H54 (cell line): ENCODE data around the gene EXOSC7.
A peak's percentile ranks its signal among the peaks of the same experiment; 100 is the strongest.

Source experiments
- DNase-seq: peaks from one replicate; pipeline ENCODE4 v3.0.0; 2011; ENCODE audit warnings: low spot score, mixed read lengths; ENCODE audit not compliant: insufficient read length
- FAIRE-seq: peaks from 3 replicates; lab custom pipeline; 2011; peaks lifted over from hg19 to GRCh38; lab: Jason Lieb, UNC
- POLR2A ChIP-seq: IDR thresholded peaks from 2 replicates; pipeline ENCODE4 v1.6.1; 2011; ENCODE audit warnings: low read depth, mild to moderate bottlenecking, low read length

The EXOSC7 gene

GRCh38 chr3:45054196-45054857 is 78.3 kb downstream of the EXOSC7 start:
- DNase-seq (no peak), FAIRE-seq (no peak)
- TF ChIP-seq POLR2A, result no peak

- FAIRE-seq, result peak; percentile 20
- no peak for DNase-seq
- TF ChIP-seq POLR2A, result no peak
Observed at GRCh38 chr3:45055032-45055410, 79.0 kb downstream of the EXOSC7 start.

GRCh38 chr3:45055411-45056143 is 79.5 kb downstream of the EXOSC7 start:
- TF ChIP-seq POLR2A, result no peak
- FAIRE-seq (no peak), DNase-seq (no peak)

DNA sequence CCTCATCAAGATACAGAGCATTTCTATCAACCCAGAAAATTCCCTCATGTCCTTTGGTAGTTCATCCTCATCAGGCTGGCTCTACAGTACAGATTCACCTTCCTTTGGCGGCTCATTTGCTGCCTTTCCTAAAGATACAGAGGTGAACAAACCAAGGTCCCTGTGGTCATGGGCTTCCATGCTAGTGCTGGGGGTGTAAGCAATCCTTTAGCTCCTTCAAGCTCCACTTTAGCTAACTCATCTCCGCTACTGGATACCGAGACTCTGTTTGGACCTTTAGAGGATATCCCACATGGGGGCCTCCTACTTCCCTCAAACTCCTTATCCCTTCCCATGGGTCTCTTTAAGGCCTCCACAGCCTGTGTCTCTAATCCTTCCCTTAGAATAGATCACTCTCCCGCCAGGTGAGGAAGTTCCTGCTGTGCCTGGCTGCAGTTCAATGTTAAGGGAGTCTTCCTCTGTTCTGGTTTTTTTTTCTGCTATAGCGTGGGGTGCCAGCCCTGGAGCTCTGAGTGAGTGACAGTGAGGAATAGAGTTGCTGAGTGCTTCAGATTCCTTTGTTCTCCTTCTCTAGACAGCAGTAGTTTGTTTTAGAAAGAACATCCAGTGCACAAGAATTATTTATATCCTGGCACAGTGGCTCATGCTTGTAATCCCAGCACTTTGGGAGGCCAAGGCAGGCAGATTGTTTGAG is 80.7 kb downstream of the EXOSC7 start:
- no peak for DNase-seq

DNA sequence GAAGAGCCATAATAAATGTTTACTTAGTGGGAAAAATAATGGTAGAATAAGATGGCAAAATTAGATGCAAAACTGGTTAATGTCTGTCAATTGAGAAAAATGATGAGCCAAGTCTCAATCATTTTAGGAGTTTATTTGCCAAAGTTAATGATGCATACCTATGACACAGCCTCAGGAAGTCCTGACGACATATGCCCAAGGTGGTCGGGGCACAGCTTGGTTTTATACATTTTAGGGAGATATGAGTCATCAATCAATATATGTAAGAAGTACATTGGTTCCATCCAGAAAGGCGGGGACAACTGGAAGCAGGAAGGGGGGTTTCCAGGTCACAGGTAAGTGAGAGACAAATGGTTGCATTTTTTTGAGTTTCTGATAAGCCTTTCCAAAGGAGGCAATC is 81.5 kb downstream of the EXOSC7 start:
- FAIRE-seq, result no peak
- no peak for TF ChIP-seq POLR2A
- no peak for DNase-seq

More for the DNA sequence above, 80.7 kb downstream of the EXOSC7 start:
- FAIRE-seq, result no peak
- TF ChIP-seq POLR2A, result no peak

- DNase-seq, result no peak
Observed at GRCh38 chr3:45059132-45059531, 83.1 kb downstream of the EXOSC7 start.

DNA sequence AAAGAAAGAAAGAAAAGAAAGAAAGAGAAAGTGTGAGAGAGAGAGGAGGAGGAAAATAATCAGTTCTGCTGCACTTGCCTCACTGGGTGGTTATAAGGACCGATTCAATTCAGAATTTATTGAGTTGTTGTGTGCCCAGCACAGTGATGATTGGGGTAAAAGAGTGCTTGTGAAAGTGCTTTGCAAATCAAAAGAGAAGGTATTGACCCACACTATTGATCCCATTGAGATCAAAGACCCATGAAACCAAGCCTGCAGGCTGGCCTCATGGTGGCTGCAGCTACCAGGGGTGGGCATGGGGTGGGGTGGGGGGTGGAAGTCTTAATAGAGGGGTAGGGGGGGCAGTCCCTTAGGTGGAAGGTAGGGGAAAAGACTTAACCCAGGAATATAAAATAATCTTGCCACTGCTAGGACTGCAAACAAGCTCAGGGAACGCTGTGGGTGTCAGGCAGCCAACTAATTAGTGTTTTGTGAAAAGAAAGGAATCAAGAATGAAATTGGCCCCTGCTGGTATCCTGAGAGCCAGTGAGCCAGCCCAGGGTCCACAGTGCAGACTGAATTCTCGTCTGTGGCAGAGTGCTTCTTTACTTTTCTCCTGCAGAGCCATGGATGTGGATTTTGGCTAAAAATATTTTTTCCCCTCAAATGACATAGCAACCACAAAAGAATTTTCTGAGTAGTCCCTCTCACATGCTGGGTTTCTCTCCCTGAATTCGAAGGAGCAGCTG is 84.3 kb downstream of the EXOSC7 start:
- TF ChIP-seq POLR2A, result no peak
- DNase-seq (no peak), FAIRE-seq (no peak)

More at GRCh38 chr3:45059132-45059531, 83.1 kb downstream of the EXOSC7 start:
- TF ChIP-seq POLR2A, result no peak
- FAIRE-seq, result no peak
